HepG2 (cell line): Measurements from ENCODE around the gene C1orf159. TPM values are rescaled to one million over a fixed set of nuclear protein-coding genes. Genes with fewer than 3 reads are reported as not detected.

Experiments
- BCL6 ChIP-seq: IDR thresholded peaks from 2 replicates; pipeline ENCODE4 v1.6.1; 2016; ENCODE audit warnings: missing genetic modification reagents, missing compliant biosample characterization
- CCAR2 ChIP-seq: fragments of 200-400 bp; formaldehyde crosslinking; optimal IDR thresholded peaks from 2 replicates; pipeline ENCODE3; 2018; ENCODE audit warnings: low read depth, mild to moderate bottlenecking, low read length, moderate library complexity
- CSRNP1 ChIP-seq: sonication (generic); formaldehyde crosslinking; IDR thresholded peaks from 2 replicates; pipeline ENCODE4 v1.8.1; 2023; ENCODE audit warnings: mild to moderate bottlenecking, missing genetic modification reagents
- GATAD1 ChIP-seq: IDR thresholded peaks from 2 replicates; pipeline ENCODE4 v1.6.1; 2016; ENCODE audit warnings: missing genetic modification reagents, missing compliant biosample characterization
- HNRNPH1 ChIP-seq: fragments of 200-400 bp; formaldehyde crosslinking; optimal IDR thresholded peaks from 2 replicates; pipeline ENCODE3; 2017; ENCODE audit warnings: mild to moderate bottlenecking, low read depth, low read length
- MAF1 ChIP-seq: sonication (generic); formaldehyde crosslinking; IDR thresholded peaks from 2 replicates; pipeline ENCODE4 v1.5.0; 2020; ENCODE audit warnings: missing genetic modification reagents, borderline replicate concordance
- SMARCE1 ChIP-seq: fragments of 450-650 bp; IDR thresholded peaks from 2 replicates; pipeline ENCODE4 v1.6.1; 2017; ENCODE audit warnings: borderline replicate concordance
- SOX13 ChIP-seq, 3 experiments: fragments of 450-650 bp in 1 of 3; sonication (generic) in 1 of 3; formaldehyde crosslinking in 1 of 3; IDR thresholded peaks in 2 of 3; conservative IDR thresholded peaks in 1 of 3; 2 replicates each; pipeline versions ENCODE4 v1.5.0 to v1.6.1; 2016 to 2020; ENCODE audit warnings: antibody characterized with exemption in 1 of 3, mild to moderate bottlenecking in 1 of 3, missing compliant biosample characterization in 1 of 3, missing genetic modification reagents in 1 of 3, moderate library complexity in 1 of 3
- TFDP1 ChIP-seq: IDR thresholded peaks from 2 replicates; pipeline ENCODE4 v1.6.1; 2016; ENCODE audit warnings: missing compliant biosample characterization, missing genetic modification reagents, borderline replicate concordance
- ZBTB7A ChIP-seq: sonication (generic); formaldehyde crosslinking; IDR thresholded peaks from 2 replicates; pipeline ENCODE4 v1.8.0; 2022; ENCODE audit warnings: mild to moderate bottlenecking, missing genetic modification reagents
- ZNF276 ChIP-seq: sonication (generic); formaldehyde crosslinking; IDR thresholded peaks from 2 replicates; pipeline ENCODE4 v1.4.0; 2020; ENCODE audit warnings: mild to moderate bottlenecking, low read depth, missing genetic modification reagents
- ZNF530 ChIP-seq: sonication (generic); formaldehyde crosslinking; IDR thresholded peaks from 2 replicates; pipeline ENCODE4 v1.5.0; 2020; ENCODE audit warnings: low read depth, mild to moderate bottlenecking, missing genetic modification reagents
- ZNF558 ChIP-seq: sonication (generic); formaldehyde crosslinking; IDR thresholded peaks from 2 replicates; pipeline ENCODE4 v1.9.0; 2022; ENCODE audit warnings: mild to moderate bottlenecking, missing genetic modification reagents, borderline replicate concordance
- ZNF609 ChIP-seq: sonication (generic); formaldehyde crosslinking; IDR thresholded peaks from 2 replicates; pipeline ENCODE4 v1.4.0; 2020; ENCODE audit warnings: mild to moderate bottlenecking, missing genetic modification reagents, borderline replicate concordance
- ZNF800 ChIP-seq: sonication (generic); formaldehyde crosslinking; IDR thresholded peaks from 2 replicates; pipeline ENCODE4 v1.4.0; 2020; ENCODE audit warnings: missing genetic modification reagents
- polyA plus RNA-seq, 8 experiments: library from polyadenylated mRNA; depleted of rRNA in 3 of 8; stranded (reverse) in 7 of 8; unstranded in 1 of 8; fragments of >200 nt; fragmentation: Illumina TruSeq in 4 of 8; extraction: Trizol in 4 of 8; gene quantifications; 2 replicates each; pipeline versions ENCODE4 v1.2.1 to v1.2.3, GENCODE V29; 2011 to 2016; ENCODE audit warnings: low read depth in 4 of 8, missing spikeins in 1 of 8, mixed read lengths in 1 of 8; ENCODE audit not compliant: insufficient read depth in 1 of 8
- total RNA-seq, 5 experiments: library from RNA; depleted of rRNA; stranded (reverse); fragments of >200 nt; fragmentation: Illumina TruSeq; extraction: Trizol; gene quantifications; 2 replicates each; pipeline ENCODE4 v1.2.3, GENCODE V29; 2016; ENCODE audit warnings: low read depth in 1 of 5

The C1orf159 gene
- total and polyA plus RNA-seq, 2 of the 13 experiments (the other 11 are each of a cell fraction or from before 2014, with no cell fraction given), result 3.8 to 6.7 TPM

- no peak for TF ChIP-seq ZNF558
- TF ChIP-seq GATAD1 (CRISPR knock-in tag), result no peak
- TF ChIP-seq HNRNPH1, result no peak
- TF ChIP-seq ZNF800 (CRISPR knock-in tag), result no peak
- no peak for TF ChIP-seq ZNF609 (CRISPR knock-in tag)
- TF ChIP-seq MAF1 (CRISPR knock-in tag), result no peak
- no peak for TF ChIP-seq TFDP1 (CRISPR knock-in tag)
- no peak; the same call in 1 of the 2 replicates for TF ChIP-seq BCL6 (CRISPR knock-in tag)
- TF ChIP-seq ZBTB7A (CRISPR knock-in tag), result peak; percentile 66; the same call in 1 of the 2 replicates
- no peak for TF ChIP-seq SMARCE1
- no peak; the same call in 1 of the 2 replicates for TF ChIP-seq CSRNP1 (CRISPR knock-in tag)
- no peak for TF ChIP-seq CCAR2
- TF ChIP-seq ZNF276 (CRISPR knock-in tag), result no peak
- TF ChIP-seq ZNF530 (CRISPR knock-in tag), result no peak
- TF ChIP-seq SOX13 (IDR thresholded peaks at IDR 0.05), result no peak
- peak in 1 of 2 experiments; percentile 74; a peak in 2 of 4 replicates for TF ChIP-seq SOX13 (CRISPR knock-in tag; conservative IDR thresholded peaks at IDR 0.05 in 1 of 2, IDR thresholded peaks at IDR 0.05 in 1 of 2)
Measured at GRCh38 chr1:1157914-1158710, 42.2 kb upstream of the C1orf159 start (continued).
